Tibial nerve (tissue), 4 donors: ENCODE measurements around the gene SDK1. TPM values are rescaled to one million over a fixed set of nuclear protein-coding genes. Genes with fewer than 3 reads are reported as not detected.

Experiments
- DNase-seq, 2 donors: peaks; one replicate each; pipeline ENCODE4 v3.0.0-alpha.2; 2019; ENCODE audit warnings: low spot score in 2 of 2
- H3K27ac ChIP-seq, 4 donors: fragments of 200-600 bp; sonication (generic) in 3 of 4; one replicate each; pipeline ENCODE4 v1.5.1; 2017 to 2019; ENCODE audit warnings: mild to moderate bottlenecking in 1 of 4
- H3K27me3 ChIP-seq, 2 donors: fragments of 200-600 bp; sonication (generic) in 1 of 2; one replicate each; pipeline versions ENCODE4 v1.5.1 to v1.6.0; 2017 to 2019
- H3K36me3 ChIP-seq, 3 donors: fragments of 200-600 bp; sonication (generic); one replicate each; pipeline ENCODE4 v1.5.1; 2018 to 2019
- H3K4me1 ChIP-seq, 4 donors: fragments of 200-600 bp; sonication (generic) in 3 of 4; one replicate each; pipeline ENCODE4 v1.5.1; 2017 to 2019
- H3K4me3 ChIP-seq, 4 donors: fragments of 200-600 bp; sonication (generic) in 3 of 4; one replicate each; pipeline ENCODE4 v1.5.1; 2017 to 2019; ENCODE audit warnings: mild to moderate bottlenecking in 1 of 4, moderate library complexity in 1 of 4
- H3K9me3 ChIP-seq, 4 donors: fragments of 200-600 bp; sonication (generic) in 3 of 4; one replicate each; pipeline ENCODE4 v1.5.1; 2017 to 2019
- EP300 ChIP-seq, 2 donors: sonication (generic); formaldehyde crosslinking; IDR thresholded peaks; one replicate each; pipeline ENCODE4 v1.6.1; 2017; ENCODE audit warnings: antibody characterized with exemption in 2 of 2, mild to moderate bottlenecking in 1 of 2
- POLR2A ChIP-seq, 2 donors: fragments of 450-650 bp; IDR thresholded peaks; one replicate each; pipeline ENCODE4 v1.6.1; 2017; ENCODE audit warnings: antibody characterized with exemption in 2 of 2, mild to moderate bottlenecking in 2 of 2, moderate library complexity in 2 of 2
- WGBS, 2 donors: methylation state at CpG; one replicate each; pipeline ENCODE4 v1.1.5; 2018; 5-methylcytosine and 5-hydroxymethylcytosine counted together
- total RNA-seq, 4 donors: library from RNA; depleted of rRNA; stranded (reverse); fragments of >200 nt; gene quantifications; one replicate each; pipeline ENCODE4 v1.1.0, GENCODE V29; 2016
- TF ChIP-seq, protein P1 (sequence below), 5 experiments: fragments of 200-600 bp in 3 of 5; fragments of 450-650 bp in 2 of 5; sonication (generic) in 3 of 5; IDR thresholded peaks; one replicate each; pipeline ENCODE4 v1.5.1; 2016 to 2019; ENCODE audit warnings: antibody characterized with exemption in 5 of 5, mild to moderate bottlenecking in 3 of 5, moderate library complexity in 2 of 5

Gene SDK1
- total RNA-seq, 4 donors from 2014 or later = 8.2 to 16.2 (median 12.9) TPM

- H3K9me3 ChIP-seq = peaks cover 0 to 10% (median 0%) of the 10 kb centered on the region in 4 donors
- no peak overlapping the region for H3K4me3 ChIP-seq
- TF ChIP-seq, protein P1, sequence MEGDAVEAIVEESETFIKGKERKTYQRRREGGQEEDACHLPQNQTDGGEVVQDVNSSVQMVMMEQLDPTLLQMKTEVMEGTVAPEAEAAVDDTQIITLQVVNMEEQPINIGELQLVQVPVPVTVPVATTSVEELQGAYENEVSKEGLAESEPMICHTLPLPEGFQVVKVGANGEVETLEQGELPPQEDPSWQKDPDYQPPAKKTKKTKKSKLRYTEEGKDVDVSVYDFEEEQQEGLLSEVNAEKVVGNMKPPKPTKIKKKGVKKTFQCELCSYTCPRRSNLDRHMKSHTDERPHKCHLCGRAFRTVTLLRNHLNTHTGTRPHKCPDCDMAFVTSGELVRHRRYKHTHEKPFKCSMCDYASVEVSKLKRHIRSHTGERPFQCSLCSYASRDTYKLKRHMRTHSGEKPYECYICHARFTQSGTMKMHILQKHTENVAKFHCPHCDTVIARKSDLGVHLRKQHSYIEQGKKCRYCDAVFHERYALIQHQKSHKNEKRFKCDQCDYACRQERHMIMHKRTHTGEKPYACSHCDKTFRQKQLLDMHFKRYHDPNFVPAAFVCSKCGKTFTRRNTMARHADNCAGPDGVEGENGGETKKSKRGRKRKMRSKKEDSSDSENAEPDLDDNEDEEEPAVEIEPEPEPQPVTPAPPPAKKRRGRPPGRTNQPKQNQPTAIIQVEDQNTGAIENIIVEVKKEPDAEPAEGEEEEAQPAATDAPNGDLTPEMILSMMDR (IDR thresholded peaks at IDR 0.05) = no peak
- TF ChIP-seq POLR2A (IDR thresholded peaks at IDR 0.05) = no peak
- no peak for TF ChIP-seq EP300 (IDR thresholded peaks at IDR 0.05)
- WGBS, 2 donors = 78 to 83% methylated on average over 5 of the region's 5 CpGs
- no peaks in the 10 kb centered on the region for H3K4me1 ChIP-seq
- H3K27ac ChIP-seq = no peak overlapping the region
- H3K27me3 ChIP-seq = no peaks in the 10 kb centered on the region
- DNase-seq = no peak
- peaks cover 0 to 8% (median 0%) of the 10 kb centered on the region in 3 donors for H3K36me3 ChIP-seq
Measured at GRCh38 chr7:3327655-3328054, 26.6 kb downstream of the SDK1 start.

GRCh38 chr7:3332308-3332707, 31.3 kb downstream of the SDK1 start:
- Histone ChIP-seq H3K27me3 (no peaks in the 10 kb centered on the region), H3K4me3 (no peak overlapping the region)

GRCh38 chr7:3333861-3334260, 32.8 kb downstream of the SDK1 start:
- no peaks in the 10 kb centered on the region for H3K4me1 ChIP-seq
- DNase-seq = no peak
- no peaks in the 10 kb centered on the region for H3K9me3 ChIP-seq
- H3K27me3 ChIP-seq = no peaks in the 10 kb centered on the region
- H3K27ac ChIP-seq = no peak overlapping the region
- H3K4me3 ChIP-seq = no peak overlapping the region
- 89 to 96% methylated on average over 2 of the region's 2 CpGs for WGBS, 2 donors
- no peaks in the 10 kb centered on the region for H3K36me3 ChIP-seq
- no peak for TF ChIP-seq EP300 (IDR thresholded peaks at IDR 0.05)
- TF ChIP-seq, protein P1 (IDR thresholded peaks at IDR 0.05) = no peak

More at GRCh38 chr7:3332308-3332707, 31.3 kb downstream of the SDK1 start:
- DNase-seq = no peak
- Histone ChIP-seq H3K4me1 (no peaks in the 10 kb centered on the region), H3K36me3 (no peaks in the 10 kb centered on the region), H3K27ac (no peak overlapping the region), H3K9me3 (no peaks in the 10 kb centered on the region)
- no peak for TF ChIP-seq EP300 (IDR thresholded peaks at IDR 0.05)
- no peak for TF ChIP-seq POLR2A (IDR thresholded peaks at IDR 0.05)
- TF ChIP-seq, protein P1 (IDR thresholded peaks at IDR 0.05) = no peak
- 78 to 91% methylated on average over 2 of the region's 2 CpGs for WGBS, 2 donors

DNA sequence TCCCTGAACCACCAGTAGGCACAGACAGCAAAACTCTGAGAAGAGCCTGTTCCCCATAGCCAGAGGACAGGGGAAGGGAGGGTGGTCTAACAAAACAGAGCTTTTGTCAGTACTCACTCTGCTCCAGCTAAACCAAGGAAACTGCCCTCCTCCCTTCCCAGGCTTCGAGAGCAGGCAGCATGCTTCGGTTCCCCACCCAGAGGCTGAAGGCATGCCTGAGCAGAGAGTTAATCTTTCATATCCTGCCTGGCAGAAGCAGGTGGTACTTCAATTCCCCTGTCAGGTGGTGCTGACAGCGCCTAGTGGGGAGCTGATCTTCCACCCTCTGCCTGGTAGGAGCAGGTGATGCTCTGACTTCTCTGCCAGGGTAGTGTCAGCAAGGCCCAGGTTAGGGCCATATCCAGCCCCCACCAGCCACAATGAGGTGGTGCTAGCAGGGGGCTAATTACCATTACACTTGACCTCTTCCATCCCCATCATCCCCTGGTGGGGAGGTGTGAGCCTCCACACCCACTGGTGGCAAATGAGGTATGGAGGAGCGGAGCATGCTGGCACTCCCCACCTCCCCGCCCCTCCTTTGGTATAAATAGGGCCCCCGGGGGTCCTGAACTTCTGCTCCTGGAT, 35.1 kb downstream of the SDK1 start:
- Histone ChIP-seq H3K27ac (no peak overlapping the region), H3K9me3 (peaks cover 0 to 4% (median 0%) of the 10 kb centered on the region in 4 donors), H3K27me3 (no peaks in the 10 kb centered on the region), H3K4me3 (no peak overlapping the region), H3K36me3 (no peaks in the 10 kb centered on the region), H3K4me1 (no peaks in the 10 kb centered on the region)
- DNase-seq = no peak
- 82 to 96% methylated on average over 5 to 6 of the region's 6 CpGs for WGBS, 2 donors
- TF ChIP-seq, protein P1 (IDR thresholded peaks at IDR 0.05) = no peak
- TF ChIP-seq EP300 (IDR thresholded peaks at IDR 0.05) (no peak), POLR2A (IDR thresholded peaks at IDR 0.05) (no peak)

DNA sequence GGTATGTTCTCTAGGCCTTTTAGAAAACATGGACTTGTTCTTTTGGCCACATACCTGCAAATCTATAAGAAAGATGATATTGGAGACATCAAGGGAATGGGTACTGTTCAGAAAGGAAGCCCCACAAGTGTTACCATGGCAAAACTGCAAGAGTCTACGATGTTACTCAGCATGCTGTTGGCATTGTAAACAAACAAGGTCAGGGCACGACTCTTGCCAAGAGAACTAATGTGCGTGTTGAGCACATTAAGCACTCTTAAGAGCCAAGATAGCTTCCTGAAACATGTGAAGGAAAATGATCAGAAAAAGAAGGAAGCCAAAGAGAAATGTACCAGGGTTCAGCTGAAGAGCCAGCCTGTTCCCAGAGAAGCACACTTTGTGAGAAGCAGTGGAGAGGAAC, 37.1 kb downstream of the SDK1 start:
- 64% methylated on average over 3 of the region's 3 CpGs for WGBS, 2 donors

More for the DNA sequence above, 37.1 kb downstream of the SDK1 start:
- H3K27ac ChIP-seq = no peak overlapping the region
- peaks cover 0 to 4% (median 0%) of the 10 kb centered on the region in 4 donors for H3K9me3 ChIP-seq
- no peaks in the 10 kb centered on the region for H3K27me3 ChIP-seq
- DNase-seq = no peak
- no peaks in the 10 kb centered on the region for H3K4me1 ChIP-seq
- no peak overlapping the region for H3K4me3 ChIP-seq
- TF ChIP-seq, protein P1 (IDR thresholded peaks at IDR 0.05) = no peak
- TF ChIP-seq POLR2A (IDR thresholded peaks at IDR 0.05) (no peak), EP300 (IDR thresholded peaks at IDR 0.05) (no peak)
- no peaks in the 10 kb centered on the region for H3K36me3 ChIP-seq
